NOMO-1 treated with DMSO at 0.1 percent for 48 hours (cell line): ENCODE measurements around the gene C10orf67.
"Not testable (repeated sequence)": the region's sequence is repeated elsewhere in the genome, so short reads cannot be mapped to it uniquely, and the experiment has no call there.

Experiments used
- DNase-seq: peaks from one replicate; lab custom pipeline; 2025; ENCODE audit not compliant: unreplicated experiment; lab: John Stamatoyannopoulos, UW

Gene C10orf67

DNA sequence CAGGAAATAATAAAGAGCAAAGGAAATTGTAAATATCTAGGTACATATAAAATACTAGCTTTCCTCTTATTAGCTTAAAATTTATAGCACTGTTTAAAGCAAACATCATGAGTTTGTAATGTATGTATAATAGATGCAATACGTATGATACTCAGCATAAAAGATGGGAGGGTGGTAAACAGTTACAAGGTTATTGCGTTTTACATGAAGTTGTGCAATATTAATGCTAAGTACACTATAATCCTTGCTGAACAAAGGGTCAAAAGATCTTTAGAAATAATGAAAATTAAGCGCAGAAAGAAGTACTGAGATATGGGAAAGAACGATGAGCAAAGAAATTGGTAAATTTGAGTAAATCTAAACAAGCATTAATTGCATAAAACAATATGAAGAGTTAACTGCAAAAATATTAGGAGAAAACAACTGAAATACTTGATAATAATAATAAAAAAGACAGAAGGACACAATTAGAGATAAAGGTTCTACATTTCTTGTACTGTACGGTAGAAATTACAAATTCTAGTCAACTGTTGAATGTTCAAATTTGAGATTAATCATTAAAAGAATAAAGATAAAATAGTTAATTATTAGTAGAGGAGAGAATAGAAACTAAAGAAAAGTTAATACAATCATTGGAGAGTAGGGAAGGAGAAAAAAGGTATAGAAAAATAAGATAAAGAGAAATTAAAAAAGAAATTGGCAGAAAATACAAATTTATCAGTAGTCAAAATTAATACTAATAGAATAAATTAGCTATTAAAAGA is 17.9 kb downstream of the C10orf67 start:
- no peak for DNase-seq

DNA sequence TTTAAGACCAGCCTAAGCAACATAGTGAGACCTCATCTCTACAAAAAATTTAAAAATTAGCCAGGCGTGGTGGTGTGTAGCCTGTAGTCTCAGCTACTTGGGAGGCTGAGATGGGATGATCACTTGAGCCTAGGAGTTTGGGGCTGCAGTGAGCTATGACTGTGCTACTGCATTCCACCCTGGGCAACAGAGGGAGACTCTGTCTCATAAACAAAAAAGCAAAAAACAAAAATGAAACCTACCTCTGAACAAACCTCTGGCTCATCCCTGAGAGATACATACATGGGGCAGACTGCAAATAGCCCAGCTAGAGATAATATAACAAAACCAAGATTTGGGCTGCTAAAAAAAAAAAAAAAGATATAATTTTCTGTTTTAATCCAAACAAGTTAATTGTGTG is 19.5 kb downstream of the C10orf67 start:
- DNase-seq = no peak

DNA sequence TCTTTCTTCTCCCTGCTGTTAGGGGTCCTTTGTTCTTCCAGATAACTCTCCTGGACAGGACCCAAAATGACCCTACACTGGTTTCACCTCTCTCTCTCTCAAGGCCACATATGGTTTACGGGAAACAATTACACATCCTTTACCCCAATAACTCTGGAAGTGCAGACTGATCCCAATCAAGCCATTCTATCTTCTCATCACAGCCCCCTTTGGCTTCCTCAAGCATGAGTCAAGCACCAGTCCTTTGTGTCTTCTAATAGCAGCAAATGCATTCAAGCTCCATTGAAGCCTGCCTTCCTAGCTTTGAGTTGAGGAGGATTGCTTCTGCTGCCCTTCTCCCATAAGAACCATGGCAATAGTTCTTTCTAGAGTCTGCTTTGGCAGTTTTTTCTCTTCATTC is 20.2 kb downstream of the C10orf67 start:
- no peak for DNase-seq

DNA sequence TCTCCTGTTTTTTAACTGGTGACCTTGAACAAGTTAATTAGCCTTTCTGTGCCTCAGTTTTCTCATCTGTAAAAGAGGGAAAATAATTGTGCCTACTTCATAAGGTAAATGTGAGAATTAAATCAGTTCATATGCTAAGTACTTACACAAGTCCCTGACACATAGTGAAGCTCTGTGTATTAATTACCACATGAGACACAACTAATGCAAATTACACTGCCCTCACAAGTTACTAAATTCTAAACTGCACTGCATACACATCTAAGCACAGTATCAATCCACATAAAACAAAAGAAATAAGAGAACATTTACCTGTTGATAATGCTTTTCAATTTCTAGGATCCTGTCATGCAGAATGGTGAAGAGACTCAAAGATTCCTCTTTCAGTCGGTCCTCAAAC is 22.5 kb downstream of the C10orf67 start:
- DNase-seq = no peak

DNA sequence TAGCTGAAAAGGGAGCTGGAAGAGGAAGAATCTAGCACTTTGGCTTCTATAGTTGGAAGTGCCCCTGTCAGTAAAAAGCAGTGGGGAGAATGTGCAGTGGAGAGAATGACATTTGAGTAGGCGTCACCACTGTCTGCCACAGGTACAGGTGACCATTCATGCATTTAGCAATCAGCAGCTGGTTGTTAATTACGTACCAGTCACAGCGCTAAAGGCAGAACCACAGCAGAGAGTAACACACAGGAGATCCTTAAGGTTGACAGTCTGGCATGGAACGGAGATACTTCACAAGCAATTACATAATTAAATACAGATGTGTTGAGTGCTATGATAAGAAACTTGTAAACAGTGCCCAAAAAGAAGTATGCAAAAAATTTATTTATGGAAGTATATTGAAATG is 24.8 kb downstream of the C10orf67 start:
- no peak for DNase-seq

DNA sequence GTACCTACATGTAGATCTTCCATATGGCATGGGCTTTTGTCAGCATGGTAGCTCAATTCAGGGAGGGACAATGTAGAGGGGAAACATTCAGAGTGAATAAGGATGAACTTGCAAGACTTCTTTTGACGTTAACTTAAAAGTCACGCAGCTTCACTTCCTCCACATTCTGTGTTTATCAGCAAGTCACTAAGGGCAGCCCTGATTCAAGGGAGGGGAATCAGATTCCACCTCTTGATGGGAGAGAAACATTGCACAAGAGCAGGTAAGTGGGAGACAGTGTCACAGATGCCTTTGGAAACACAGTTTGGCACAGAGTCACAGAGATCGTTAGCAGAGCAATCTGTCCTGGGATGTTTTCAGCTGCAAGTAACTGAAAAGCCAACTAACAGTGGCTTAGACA is 26.2 kb downstream of the C10orf67 start:
- no peak for DNase-seq

DNA sequence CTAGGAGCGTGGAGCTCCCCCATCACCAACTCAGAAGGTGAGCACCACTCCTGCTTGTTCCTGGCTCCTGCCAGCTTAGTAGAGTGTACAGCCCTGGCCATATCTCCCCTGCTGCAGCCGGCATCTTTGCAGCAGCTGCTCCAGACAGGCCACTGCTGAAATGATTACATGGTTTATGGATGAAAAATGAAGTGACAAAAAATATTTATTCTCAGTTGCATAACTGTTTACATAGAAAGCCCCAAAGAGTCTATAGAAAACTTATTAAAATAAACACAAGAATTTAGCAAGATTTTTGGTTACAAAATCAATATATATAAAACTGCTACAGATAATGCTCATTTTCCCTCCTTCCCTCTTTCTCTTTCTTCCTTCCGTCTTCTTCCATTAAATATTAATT is 27.2 kb downstream of the C10orf67 start:
- no peak for DNase-seq

DNA sequence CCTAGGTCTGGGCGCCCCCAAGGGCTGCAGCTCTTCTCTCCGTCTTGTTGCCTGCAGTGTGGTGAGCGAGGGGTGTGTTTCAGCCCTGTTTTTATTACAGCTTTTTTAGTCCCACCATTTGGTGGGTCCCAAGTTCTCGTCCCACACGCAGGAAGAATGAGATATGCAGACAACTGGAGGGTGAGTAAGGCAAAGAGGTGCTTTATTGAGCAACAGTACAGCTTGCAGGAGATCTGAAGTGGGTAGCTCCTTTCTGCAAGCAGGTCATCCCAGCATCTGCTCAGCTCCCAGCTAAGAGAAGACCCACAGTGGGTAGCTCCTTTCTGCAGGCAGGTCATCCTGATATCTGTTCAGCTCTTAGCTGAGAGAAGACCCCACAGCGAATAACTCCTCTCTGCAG is 28.2 kb downstream of the C10orf67 start:
- DNase-seq = no peak

DNA sequence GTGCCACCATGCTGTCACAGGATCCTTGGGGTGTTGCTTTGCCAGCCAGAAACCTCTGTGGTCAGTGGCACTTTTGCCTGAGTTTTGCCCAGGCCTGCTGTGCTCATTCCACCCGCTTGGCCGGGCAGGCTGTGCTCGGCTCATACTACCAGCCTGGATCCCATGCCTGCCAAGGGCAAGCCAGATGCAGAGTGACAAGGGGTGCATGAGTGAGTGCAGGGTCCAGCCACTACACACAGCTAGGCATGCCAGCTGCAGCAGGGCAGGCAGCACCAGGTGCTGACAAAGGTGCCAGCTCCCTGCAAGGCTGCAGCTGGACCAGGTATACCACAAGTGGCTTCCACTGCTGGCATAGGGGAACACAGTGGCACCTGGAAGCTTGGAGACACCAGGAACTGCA is 28.6 kb downstream of the C10orf67 start:
- DNase-seq = no peak

DNA sequence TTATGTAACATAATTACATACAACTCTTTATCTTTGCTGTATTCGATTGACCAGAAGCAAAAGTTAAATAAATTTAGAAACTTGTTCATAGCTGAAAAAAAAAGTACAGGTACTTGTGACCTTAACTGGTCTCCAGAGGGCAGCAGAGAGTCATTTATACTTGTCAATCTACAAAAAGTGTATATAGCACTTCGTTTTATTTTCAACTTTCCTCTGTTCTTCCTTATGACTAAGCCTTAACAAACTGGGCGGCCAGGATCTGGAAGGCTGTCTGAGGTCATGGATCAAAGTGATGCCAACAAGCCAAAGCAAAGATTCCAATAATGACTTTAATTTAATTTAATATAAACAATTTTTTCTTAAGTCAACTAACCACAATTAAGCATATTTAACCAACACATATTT is 29.8 kb downstream of the C10orf67 start:
- peak; percentile 68 for DNase-seq

DNA sequence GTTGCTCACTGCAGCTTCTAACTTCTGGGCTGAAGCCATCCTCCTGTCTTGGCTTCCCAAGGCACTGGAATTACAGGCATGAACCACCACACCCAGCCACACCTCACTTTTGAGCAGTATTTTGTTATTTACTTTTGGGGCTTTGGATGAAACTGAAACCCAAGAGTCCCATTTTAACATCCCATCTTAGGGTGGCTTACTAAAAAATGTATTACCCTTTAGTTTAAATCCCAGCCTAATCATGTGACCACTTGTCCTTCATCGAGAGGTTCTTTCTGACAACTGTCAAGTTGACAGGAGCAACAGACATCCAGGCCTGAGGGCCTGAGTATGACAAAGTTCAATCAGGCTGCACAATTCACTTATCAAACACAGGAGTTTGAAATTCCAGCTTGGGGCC is 33.6 kb downstream of the C10orf67 start:
- no peak for DNase-seq

DNA sequence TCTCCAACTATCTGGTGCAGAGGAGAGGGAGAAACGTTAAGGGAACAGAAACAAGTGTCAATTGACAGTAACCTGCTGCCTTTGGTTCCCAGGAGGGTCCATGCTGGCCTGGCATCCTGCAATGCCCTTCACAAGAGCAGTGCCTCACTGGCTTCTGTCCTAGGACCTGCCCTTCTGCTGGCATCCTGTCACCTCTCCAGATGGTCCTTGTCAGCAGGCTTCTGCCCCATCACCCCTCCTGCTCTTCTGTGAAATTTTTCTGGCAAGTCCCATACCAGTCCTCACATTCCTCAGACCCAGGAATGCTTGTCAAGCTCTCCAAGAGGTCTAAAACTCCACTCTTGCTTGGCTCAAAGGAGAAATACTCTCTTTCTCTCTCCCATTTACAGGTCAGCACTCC is 34.2 kb downstream of the C10orf67 start:
- no peak for DNase-seq

DNA sequence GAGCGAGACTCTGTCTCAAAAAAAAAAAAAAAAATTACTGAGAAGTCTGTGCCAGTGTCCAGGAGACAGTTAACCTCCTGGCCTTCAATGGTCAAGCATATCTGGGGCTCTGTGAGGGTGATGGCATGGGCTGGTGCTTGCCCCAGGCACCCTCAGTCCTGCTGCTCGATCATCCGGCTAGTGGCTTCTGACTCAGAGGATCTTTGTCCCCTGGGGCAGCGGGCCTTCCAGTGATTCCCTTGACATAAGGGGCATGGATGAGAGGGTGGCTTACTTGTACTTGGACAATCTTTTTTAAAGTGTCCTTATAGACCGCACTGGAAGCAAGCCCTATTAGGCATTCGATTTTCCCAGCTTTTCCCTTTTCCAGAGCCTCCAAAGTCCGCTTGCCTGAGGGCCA is 44.6 kb downstream of the C10orf67 start:
- not testable (repeated sequence) for DNase-seq

DNA sequence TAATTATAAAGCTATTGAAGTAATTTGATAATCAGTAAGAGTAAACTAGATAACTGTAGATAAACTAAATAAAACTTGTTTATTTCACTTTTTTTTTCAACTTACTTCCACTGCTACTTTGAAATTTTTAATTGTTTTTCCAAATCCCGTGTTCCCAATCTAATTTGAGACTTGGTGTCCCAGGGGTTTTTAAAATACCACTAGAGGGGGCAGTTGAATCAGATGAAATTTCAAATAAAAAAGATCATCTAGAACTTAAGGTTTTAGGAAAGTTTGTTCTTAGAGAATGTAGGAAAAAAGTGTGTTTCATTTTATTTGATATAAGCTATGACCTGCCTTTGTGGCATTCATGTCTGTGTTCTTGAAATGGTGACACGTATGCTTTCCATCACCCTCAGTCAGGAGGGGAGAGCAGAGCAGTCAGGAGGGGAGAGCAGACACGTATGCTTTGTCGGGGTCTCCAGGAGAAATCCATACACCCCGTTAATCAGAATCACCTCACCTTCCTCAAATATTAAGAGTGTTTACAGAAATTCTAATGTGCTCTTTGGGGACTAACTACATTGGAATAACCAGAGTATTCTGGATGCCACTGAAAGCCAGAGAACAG is 49.9 kb downstream of the C10orf67 start:
- no peak for DNase-seq

DNA sequence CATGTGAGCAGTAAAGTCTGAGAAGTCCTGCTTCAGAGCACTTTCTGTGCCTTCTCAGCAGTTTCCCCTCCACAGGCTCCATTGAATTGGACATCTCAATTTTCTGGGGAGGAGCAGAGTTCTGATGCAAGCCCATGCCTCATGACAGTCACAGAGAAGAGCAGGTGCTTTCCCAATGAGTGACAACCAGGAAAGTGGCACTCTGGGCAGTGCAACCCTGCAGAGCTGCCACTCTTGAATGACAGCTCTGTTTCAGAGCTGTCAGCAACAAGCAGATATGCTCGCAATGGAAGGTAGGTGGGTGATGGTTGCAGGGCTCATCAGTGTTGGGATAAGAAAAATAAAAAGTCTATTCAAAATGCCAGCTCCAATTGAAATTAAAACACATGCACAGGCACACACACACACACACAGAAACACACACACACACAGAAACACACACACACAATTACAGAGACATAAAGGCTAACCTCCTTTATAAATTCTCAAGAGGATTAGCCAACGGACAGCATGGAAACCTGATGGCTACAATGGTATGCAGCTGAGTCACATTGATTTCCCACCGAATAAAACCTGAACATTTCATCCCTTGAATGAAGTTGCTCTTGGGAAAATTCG is 50.5 kb downstream of the C10orf67 start:
- DNase-seq = no peak

DNA sequence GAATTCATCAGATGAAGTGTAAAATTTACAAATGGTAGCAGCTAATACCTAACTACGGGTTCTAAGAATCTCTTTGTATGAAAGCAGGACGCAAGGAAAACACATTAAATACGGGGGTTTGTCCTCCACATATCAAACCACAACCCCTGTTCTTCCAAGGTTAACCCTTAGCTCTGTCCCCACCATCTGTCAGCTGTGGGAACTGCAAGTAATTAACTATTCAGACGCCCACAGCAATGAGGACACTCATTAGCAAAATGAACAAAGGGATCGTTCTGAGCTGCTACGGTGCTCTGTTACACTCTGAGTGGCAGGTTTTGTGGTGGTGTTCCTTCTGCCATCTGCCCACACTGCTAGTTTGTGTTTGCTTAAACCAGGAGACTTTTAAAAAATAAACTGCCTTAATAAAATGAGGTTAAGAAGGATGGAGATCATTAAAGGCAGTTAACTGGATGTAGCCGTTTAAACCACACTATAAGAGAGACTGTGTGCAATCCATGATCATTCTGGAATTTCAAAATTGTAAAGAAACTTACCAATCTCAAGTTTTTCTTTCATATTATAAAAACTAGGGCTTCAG is 51.4 kb downstream of the C10orf67 start:
- peak; percentile 44 for DNase-seq

DNA sequence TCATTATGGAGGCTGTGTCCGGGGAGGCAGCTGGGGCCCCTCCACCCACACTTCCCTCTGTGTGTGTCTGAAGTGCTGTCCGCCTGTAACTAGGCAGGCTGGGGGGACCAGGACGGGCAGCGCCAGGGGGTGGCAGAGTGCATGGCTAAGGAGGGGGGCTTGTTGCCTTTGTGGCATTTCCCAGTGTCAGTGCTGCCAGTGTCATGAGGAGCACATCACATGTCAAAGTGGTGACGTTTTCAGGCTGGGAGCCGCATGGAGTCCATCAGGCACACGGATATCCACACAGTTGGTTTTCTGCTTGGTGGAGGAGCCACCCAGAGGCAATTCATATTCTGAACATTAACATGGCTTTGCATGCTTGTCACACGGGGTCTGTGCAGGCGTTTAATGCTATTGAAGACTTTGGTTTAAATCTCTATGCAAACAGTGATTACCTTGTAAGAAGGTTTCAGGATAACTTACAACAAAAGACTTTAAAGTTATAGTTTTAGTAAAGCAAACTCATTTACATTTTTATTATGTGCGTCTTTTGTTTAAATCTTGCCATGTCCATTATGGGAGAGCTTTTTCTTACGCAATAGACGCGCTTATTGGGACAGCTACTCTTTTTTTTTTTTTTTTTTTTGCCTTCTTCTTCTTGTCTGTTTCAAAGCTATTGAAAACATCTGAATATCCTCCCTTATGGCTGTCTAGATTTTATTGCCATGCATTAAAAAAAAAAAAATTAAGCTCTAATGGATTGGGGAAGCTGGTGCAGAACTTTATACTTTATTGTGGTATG is 52.9 kb downstream of the C10orf67 start:
- DNase-seq = no peak

DNA sequence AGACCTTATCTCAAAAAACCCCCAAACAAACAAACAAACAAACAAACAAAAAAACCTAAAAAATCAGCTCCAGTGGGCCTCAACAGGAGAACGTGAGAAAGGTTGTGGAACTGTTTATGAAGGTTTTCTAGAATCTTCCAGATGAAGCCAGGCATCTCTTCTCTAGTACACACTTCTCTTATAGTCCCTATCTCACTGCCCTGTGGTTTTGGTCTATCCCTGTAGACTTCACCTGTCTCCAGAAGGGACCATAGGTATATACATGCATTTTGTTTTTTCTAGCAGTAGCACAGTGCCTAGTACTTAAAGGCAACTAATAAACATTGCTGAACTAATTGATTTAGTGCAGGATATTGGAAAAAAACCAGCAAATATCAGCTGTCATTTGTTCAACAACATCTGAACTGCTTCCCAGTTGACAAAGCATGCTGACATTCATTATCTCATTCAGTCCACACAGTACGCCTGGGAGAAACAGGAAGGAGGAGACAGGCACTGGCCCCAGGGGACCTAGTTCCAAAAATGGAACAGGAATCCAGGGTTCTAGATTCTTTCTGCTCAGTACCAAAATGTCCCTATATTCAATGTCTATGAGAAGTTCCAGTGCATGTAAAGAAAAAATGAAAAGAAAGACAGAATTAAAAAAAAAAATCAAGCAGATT is 59.8 kb downstream of the C10orf67 start:
- no peak for DNase-seq

DNA sequence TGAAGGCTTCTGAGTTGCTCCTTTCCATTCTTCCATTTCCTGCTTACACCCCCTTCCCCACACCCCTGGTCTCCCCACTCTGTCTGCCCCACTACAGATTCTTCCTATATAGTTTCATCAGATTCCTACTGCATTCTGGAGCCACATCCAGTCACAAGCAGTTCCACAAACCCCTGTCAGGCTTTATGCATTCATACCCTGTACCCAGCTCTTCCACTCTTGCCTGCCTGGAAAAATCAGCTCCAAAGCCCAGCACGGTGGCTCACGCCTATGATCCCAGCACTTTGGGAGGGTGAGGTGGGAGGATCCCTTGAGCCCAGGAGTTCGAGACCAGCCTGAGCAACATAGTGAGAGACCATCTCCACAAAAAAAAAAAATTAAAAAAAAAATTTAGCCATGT is 60.4 kb downstream of the C10orf67 start:
- DNase-seq = no peak

DNA sequence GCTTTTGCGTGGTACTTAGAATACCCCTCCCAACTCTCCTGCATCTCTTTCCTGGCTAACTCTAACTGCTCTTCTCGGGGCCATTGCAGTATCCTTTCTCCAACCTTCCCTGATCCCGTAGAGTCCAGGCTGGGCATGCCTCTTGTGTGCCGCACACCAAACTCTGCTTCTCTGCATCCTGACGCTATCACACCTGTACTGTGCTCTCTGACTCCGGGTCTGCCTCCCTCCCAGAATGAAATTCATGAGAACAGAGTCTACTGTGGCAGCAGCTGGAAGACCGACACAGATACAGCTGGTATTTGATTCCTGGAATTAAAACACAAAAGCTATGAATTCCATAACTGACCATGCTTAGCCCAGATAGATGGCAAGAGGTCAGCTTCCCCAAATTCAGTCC is 60.9 kb downstream of the C10orf67 start:
- DNase-seq = no peak

DNA sequence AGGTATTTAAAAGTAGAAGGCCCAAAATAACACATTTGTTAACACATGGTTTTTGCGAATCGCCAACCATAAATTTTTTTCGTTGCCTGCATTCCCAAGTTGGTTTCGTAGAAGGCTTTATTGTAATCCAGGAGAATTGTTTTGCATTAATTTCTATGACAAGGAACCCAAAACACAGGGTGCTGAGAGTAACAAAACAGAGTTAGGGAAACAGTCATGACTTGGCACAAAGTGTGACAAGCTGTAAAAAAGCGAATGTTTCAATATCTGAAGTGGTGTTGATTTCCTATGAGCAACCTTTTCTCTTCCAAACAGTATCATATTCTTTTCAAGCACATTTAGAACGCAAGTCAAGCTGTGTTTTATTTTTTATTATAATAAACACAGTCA is 63.6 kb downstream of the C10orf67 start:
- DNase-seq = no peak
